Neural cell (in vitro differentiated cells): ENCODE measurements around the gene NRN1L.

Experiments used
- EP300 ChIP-seq: fragments of 450-650 bp; conservative IDR thresholded peaks from 2 replicates; pipeline ENCODE4 v1.6.1; 2014; ENCODE audit warnings: antibody characterized with exemption, mild to moderate bottlenecking, moderate library complexity; ENCODE audit not compliant: poor library complexity, severe bottlenecking
- EZH2 ChIP-seq: fragments of 200-600, 300-800 bp; shearing (Covaris generic), sonication (generic); IDR thresholded peaks from 2 replicates; pipeline ENCODE4 v1.6.1; 2014; ENCODE audit warnings: antibody characterized with exemption, low read length, borderline replicate concordance, mild to moderate bottlenecking; ENCODE audit not compliant: insufficient read depth, poor library complexity, severe bottlenecking
- POLR2AphosphoS5 ChIP-seq: IDR thresholded peaks from 2 replicates; pipeline ENCODE4 v1.6.1; 2012
- TF ChIP-seq, protein P1 (sequence below): fragments of 450-650 bp; IDR thresholded peaks from 2 replicates; pipeline ENCODE4 v1.5.1; 2014; ENCODE audit warnings: antibody characterized with exemption, mild to moderate bottlenecking, moderate library complexity; ENCODE audit not compliant: poor library complexity, severe bottlenecking

DNA sequence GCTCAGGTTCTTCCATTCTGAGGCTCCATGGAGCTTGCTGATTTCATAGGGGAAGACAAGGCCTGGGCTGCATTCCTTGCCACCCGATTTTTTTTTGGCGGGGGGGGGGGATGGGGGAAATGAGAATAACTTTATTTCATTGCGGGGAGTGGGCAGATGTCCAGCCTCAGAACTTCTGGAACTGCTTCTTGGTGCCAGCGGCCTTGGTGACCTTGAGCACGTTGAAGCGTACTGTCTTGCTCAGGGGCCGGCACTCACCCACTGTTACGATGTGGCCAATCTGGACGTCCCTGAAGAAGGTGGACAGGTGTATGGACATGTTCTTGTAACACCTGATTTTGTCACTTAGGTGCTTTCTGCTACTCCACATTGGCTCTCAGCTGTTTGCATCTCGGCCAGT, 28.9 kb upstream of the NRN1L start:
- TF ChIP-seq, protein P1, sequence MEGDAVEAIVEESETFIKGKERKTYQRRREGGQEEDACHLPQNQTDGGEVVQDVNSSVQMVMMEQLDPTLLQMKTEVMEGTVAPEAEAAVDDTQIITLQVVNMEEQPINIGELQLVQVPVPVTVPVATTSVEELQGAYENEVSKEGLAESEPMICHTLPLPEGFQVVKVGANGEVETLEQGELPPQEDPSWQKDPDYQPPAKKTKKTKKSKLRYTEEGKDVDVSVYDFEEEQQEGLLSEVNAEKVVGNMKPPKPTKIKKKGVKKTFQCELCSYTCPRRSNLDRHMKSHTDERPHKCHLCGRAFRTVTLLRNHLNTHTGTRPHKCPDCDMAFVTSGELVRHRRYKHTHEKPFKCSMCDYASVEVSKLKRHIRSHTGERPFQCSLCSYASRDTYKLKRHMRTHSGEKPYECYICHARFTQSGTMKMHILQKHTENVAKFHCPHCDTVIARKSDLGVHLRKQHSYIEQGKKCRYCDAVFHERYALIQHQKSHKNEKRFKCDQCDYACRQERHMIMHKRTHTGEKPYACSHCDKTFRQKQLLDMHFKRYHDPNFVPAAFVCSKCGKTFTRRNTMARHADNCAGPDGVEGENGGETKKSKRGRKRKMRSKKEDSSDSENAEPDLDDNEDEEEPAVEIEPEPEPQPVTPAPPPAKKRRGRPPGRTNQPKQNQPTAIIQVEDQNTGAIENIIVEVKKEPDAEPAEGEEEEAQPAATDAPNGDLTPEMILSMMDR, result no peak
- TF ChIP-seq EP300, result no peak
- no peak for TF ChIP-seq POLR2AphosphoS5
- TF ChIP-seq EZH2, result no peak
